ENCODE data around the gene MINK1.
"Not testable (repeated sequence)": the region's sequence is repeated elsewhere in the genome, so short reads cannot be mapped to it uniquely, and the experiment has no call there.

The MINK1 gene

DNA sequence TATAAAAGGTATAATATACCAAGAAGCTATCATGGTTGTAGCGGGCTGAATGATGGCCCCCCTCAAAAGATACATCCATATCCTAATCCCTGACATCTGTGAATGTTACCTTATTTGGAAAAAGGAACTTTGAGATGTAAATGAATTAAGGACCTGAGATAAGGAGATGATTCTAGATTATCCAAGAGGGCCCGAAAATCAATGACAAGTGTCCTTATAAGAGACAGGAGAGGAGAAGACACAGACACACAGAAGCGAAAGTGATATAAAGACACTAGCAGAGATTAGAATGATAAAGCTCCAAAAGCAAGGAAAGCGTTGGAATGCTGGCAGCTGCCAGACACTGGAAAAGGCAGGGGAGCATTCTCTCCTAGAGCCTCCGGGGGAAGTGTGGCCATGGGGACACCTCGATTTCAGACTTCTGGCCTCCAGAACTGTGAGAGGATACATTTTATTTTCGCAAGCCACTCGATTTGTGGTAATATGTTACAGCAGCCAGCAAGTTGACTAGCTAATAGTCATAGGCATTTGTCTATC, 86.4 kb downstream of the MINK1 start:
- TF ChIP-seq TARDBP (IDR thresholded peaks at IDR 0.05): no peak
- TF ChIP-seq SUZ12 (IDR thresholded peaks at IDR 0.05): no peak
- ChIA-PET POLR2A (interaction anchor here (0.7 to 1.5 kb wide), 4 partner anchors 15 to 67 kb away, joined by 3 to 6 read pairs (median 3); partner anchors contain the start of genes CAMTA2, RNF167 and SLC25A11), CTCF (no interaction called here)
- no peak for DNase-seq (ENCODE audit: extremely low spot score)

DNA sequence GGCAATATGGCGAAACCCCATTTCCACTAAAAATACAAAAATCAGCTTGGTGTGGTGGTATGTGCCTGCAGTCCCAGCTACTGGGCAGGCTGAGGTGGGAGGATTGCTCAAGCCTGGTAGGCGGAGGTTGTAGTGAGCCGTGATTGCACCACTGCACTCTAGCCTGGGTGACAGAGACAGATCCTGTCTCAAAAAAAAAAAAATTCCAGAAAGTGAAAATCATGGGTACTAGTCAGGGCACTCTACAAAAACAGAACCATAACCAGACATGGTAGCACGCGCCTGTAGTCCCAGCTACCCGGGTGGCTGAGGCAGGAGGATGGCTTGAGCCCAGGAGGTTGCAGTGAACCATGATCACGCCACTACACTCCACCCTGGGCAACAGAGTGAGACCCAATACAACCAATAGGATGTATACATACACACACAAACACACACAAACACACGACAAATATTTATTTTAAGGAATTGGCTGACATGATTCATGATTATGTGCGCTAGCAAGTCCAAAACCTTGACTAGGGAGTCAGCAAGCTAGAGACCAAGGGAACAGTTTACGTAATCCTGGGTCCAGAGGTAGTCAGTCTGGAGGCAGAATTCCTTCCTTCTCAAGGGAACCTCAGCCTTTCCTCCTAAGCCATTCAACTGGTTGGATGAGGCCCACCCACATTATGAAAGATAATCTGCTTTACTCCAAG, 87.4 kb downstream of the MINK1 start:
- DNase-seq (ENCODE audit: extremely low spot score): no peak
- TF ChIP-seq BHLHE40 (IDR thresholded peaks at IDR 0.05; ENCODE audit: borderline replicate concordance) (no peak), FOXK2 (IDR thresholded peaks at IDR 0.05) (no peak), FOXA1 (IDR thresholded peaks at IDR 0.05) (no peak), HDGF (IDR thresholded peaks at IDR 0.05; ENCODE audit: borderline replicate concordance) (no peak), LEF1 (IDR thresholded peaks at IDR 0.05; ENCODE audit: borderline replicate concordance) (no peak), L3MBTL2 (conservative IDR thresholded peaks at IDR 0.05) (no peak), CTBP1 (IDR thresholded peaks at IDR 0.05; ENCODE audit: borderline replicate concordance) (no peak), TARDBP (IDR thresholded peaks at IDR 0.05) (no peak)
- TF ChIP-seq, protein P1, sequence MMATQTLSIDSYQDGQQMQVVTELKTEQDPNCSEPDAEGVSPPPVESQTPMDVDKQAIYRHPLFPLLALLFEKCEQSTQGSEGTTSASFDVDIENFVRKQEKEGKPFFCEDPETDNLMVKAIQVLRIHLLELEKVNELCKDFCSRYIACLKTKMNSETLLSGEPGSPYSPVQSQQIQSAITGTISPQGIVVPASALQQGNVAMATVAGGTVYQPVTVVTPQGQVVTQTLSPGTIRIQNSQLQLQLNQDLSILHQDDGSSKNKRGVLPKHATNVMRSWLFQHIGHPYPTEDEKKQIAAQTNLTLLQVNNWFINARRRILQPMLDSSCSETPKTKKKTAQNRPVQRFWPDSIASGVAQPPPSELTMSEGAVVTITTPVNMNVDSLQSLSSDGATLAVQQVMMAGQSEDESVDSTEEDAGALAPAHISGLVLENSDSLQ (IDR thresholded peaks at IDR 0.05): no peak
- ChIA-PET CTCF (no interaction called here), POLR2A (interaction anchor here (0.8 kb wide), 1 partner anchor 20 kb away, joined by 3 read pairs; the partner anchor contains the start of genes RNF167 and SLC25A11)

DNA sequence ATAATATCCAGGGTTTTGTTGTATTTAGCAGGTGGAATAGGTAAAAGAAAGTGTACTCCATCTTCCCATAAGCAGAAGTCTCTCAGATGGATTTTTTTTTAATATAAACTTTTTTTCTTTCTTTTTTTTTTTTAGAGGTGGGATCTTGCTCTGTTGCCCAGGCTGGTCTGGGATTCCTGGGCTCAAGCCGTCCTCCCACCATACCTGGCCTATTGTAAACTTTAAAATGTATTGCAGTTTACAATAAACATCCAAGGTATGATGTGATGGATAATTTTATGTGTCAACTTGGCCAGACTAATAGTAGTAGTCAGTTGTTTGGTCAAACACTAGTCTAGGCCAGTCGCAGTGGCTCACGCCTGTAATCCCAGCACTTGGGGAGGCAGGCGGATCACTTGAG, 88.2 kb downstream of the MINK1 start:
- CTCF ChIA-PET: no interaction called here
- DNase-seq (ENCODE audit: extremely low spot score): no peak
- TF ChIP-seq SUZ12 (IDR thresholded peaks at IDR 0.05) (no peak), FOXM1 (IDR thresholded peaks at IDR 0.05; ENCODE audit: borderline replicate concordance) (no peak), SP1 (IDR thresholded peaks at IDR 0.05) (no peak), BHLHE40 (IDR thresholded peaks at IDR 0.05; ENCODE audit: borderline replicate concordance) (no peak), ZNF384 (IDR thresholded peaks at IDR 0.05) (no peak), HDGF (IDR thresholded peaks at IDR 0.05; ENCODE audit: borderline replicate concordance) (no peak), CTBP1 (IDR thresholded peaks at IDR 0.05; ENCODE audit: borderline replicate concordance) (no peak), ELF4 (IDR thresholded peaks at IDR 0.05) (no peak), ARNT (IDR thresholded peaks at IDR 0.05) (no peak), LEF1 (IDR thresholded peaks at IDR 0.05; ENCODE audit: borderline replicate concordance) (no peak)
- POLR2A ChIA-PET: interaction anchor here (3.7 kb wide), 1 partner anchor 18 kb away, joined by 30 read pairs; the partner anchor contains the start of genes RNF167 and SLC25A11

- POLR2A ChIA-PET: interaction anchor here (1.0 to 1.6 kb wide), 2 partner anchors 13 kb away, joined by 4 to 6 read pairs; partner anchors contain the start of genes RNF167 and SLC25A11
- DNase-seq (ENCODE audit: extremely low spot score); CTCF ChIA-PET: not testable (repeated sequence)
Measured at GRCh38 chr17:4926577-4927335, 93.6 kb downstream of the MINK1 start.

- CTCF ChIA-PET: no interaction called here
- TF ChIP-seq BHLHE40 (IDR thresholded peaks at IDR 0.05; ENCODE audit: borderline replicate concordance): no peak
- no peak for TF ChIP-seq SUZ12 (IDR thresholded peaks at IDR 0.05)
- no peak for TF ChIP-seq ZNF384 (IDR thresholded peaks at IDR 0.05)
- TF ChIP-seq TARDBP (IDR thresholded peaks at IDR 0.05): no peak
- no peak for TF ChIP-seq SP1 (IDR thresholded peaks at IDR 0.05)
- TF ChIP-seq FOXM1 (IDR thresholded peaks at IDR 0.05; ENCODE audit: borderline replicate concordance): no peak
Measured at GRCh38 chr17:4928881-4929280, 95.7 kb downstream of the MINK1 start.

DNA sequence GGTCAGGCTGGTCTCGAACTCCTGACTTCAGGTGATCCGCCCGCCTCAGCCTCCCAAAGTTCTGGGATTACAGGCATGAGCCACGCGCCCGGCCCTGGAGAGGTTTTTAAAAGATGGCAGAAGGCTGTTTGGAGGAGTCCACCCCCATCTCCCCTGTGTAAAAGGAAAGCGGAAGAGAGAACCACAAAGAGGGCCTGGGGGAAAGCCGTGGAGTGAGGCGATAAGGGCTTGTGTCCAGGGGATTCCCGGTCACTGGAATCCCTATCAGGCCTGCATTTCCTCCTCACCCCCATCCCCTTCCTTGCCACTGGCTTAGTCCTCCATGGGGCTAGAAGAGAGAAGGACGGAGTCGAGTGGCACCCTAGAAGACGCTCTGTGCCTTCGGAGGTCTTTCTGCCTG, 98.8 kb downstream of the MINK1 start, which contains the start of gene GP1BA:
Gene GP1BA (plus strand): TSS at position 315 of the 400 bp plus-strand sequence. CDS start 328 bp downstream, outside the sequence.
- DNase-seq (ENCODE audit: extremely low spot score): no peak
- TF ChIP-seq SP1 (IDR thresholded peaks at IDR 0.05) (no peak), HDGF (IDR thresholded peaks at IDR 0.05; ENCODE audit: borderline replicate concordance) (no peak), NFRKB (IDR thresholded peaks at IDR 0.05) (no peak)
- TF ChIP-seq, protein P1 (IDR thresholded peaks at IDR 0.05): no peak
- POLR2A ChIA-PET: no interaction called here
- CTCF ChIA-PET: no interaction called here

More at GRCh38 chr17:4928881-4929280, 95.7 kb downstream of the MINK1 start:
- DNase-seq (ENCODE audit: extremely low spot score): no peak
- POLR2A ChIA-PET: interaction anchor here (1.7 kb wide), 1 partner anchor 11 kb away, joined by 8 read pairs; the partner anchor contains the start of genes RNF167 and SLC25A11

GRCh38 chr17:4932756-4933155, 99.6 kb downstream of the MINK1 start:
- DNase-seq (ENCODE audit: extremely low spot score): no peak
- ChIA-PET POLR2A (no interaction called here), CTCF (no interaction called here)
- TF ChIP-seq ZNF384 (IDR thresholded peaks at IDR 0.05): no peak
